Putamen (tissue), 1 donor: ENCODE results near the gene PHACTR3.

Source experiments
- DNase-seq: peaks from one replicate; pipeline ENCODE4 v3.0.0-alpha.2; 2016; ENCODE audit warnings: low spot score

PHACTR3 gene

GRCh38 chr20:59751075-59751711 lies 146.9 kb downstream of the PHACTR3 start:
- DNase-seq, result peak; percentile 79

- DNase-seq, result no peak
These were observed 147.8 kb downstream of the PHACTR3 start for GRCh38 chr20:59752101-59752586.

GRCh38 chr20:59752704-59753460 lies 148.5 kb downstream of the PHACTR3 start:
- DNase-seq, result no peak

- DNase-seq, result no peak
These were observed 149.5 kb downstream of the PHACTR3 start for GRCh38 chr20:59753836-59754235.

GRCh38 chr20:59754551-59754950 lies 150.2 kb downstream of the PHACTR3 start:
- no peak for DNase-seq

- no peak for DNase-seq
These were observed 151.9 kb downstream of the PHACTR3 start for GRCh38 chr20:59756241-59756640.

GRCh38 chr20:59764037-59764436 lies 159.7 kb downstream of the PHACTR3 start:
- no peak for DNase-seq

GRCh38 chr20:59765599-59766177 lies 161.3 kb downstream of the PHACTR3 start:
- DNase-seq, result no peak

- no peak for DNase-seq
These were observed 163.3 kb downstream of the PHACTR3 start for GRCh38 chr20:59767656-59768055.

- no peak for DNase-seq
These were observed 165.9 kb downstream of the PHACTR3 start for GRCh38 chr20:59770270-59770669.

GRCh38 chr20:59770851-59771250 lies 166.5 kb downstream of the PHACTR3 start:
- DNase-seq, result no peak

- no peak for DNase-seq
These were observed 167.4 kb downstream of the PHACTR3 start for GRCh38 chr20:59771506-59772372.

GRCh38 chr20:59772373-59772705 lies 168.0 kb downstream of the PHACTR3 start:
- DNase-seq, result no peak

GRCh38 chr20:59772931-59773913 lies 168.9 kb downstream of the PHACTR3 start:
- no peak for DNase-seq

GRCh38 chr20:59774204-59774641 lies 169.9 kb downstream of the PHACTR3 start:
- no peak for DNase-seq

- DNase-seq, result no peak
These were observed 170.8 kb downstream of the PHACTR3 start for GRCh38 chr20:59774921-59775686.

- DNase-seq, result no peak
These were observed 171.3 kb downstream of the PHACTR3 start for GRCh38 chr20:59775687-59776055.

- no peak for DNase-seq
These were observed 171.8 kb downstream of the PHACTR3 start for GRCh38 chr20:59776059-59776603.

- DNase-seq, result no peak
These were observed 172.4 kb downstream of the PHACTR3 start for GRCh38 chr20:59776626-59777330.
